ENCODE data around the gene MZT2B. TPM values are rescaled to one million over a fixed set of nuclear protein-coding genes. Genes with fewer than 3 reads are reported as not detected.
"Not testable (repeated sequence)": the region's sequence is repeated elsewhere in the genome, so short reads cannot be mapped to it uniquely, and the experiment has no call there.

Gene MZT2B
- total RNA-seq, 2 donors from 2014 or later, result 161 to 224 TPM

GRCh38 chr2:130180404-130181324, 1.4 kb upstream of the MZT2B start:
- H3K27ac ChIP-seq (ENCODE audit: low read depth, low read length), result peak overlapping the region; percentile 57
- H3K9me3 ChIP-seq (ENCODE audit: control insufficient read depth, low read length); H3K27me3 Mint-ChIP-seq (ENCODE audit: insufficient read depth); H3K27me3 ChIP-seq (ENCODE audit: control insufficient read depth, insufficient read depth, low read length, poor library complexity, severe bottlenecking); H3K4me1 Mint-ChIP-seq; DNase-seq; H3K9me3 Mint-ChIP-seq; H3K4me1 ChIP-seq (ENCODE audit: control insufficient read depth, insufficient read depth, low read length): not testable (repeated sequence)
- H3K36me3 Mint-ChIP-seq (ENCODE audit: low read depth), result peaks cover 18% of the 10 kb centered on the region
- peak overlapping the region; percentile 98 for H3K4me3 ChIP-seq (ENCODE audit: low read length)
- peak overlapping the region; percentile 99 for H3K27ac Mint-ChIP-seq
- H3K9ac ChIP-seq (ENCODE audit: extremely low read depth, low read length, poor library complexity, severe bottlenecking), result peak overlapping the region; percentile 95
- 27 to 38% methylated on average over 24 to 38 of the region's 38 CpGs for WGBS, 2 experiments (ENCODE audit: insufficient coverage in 1 of 2, insufficient read length in 1 of 2)
- peak overlapping the region; percentile 97 for H3K4me3 Mint-ChIP-seq
- peaks cover 21% of the 10 kb centered on the region for H3K36me3 ChIP-seq (ENCODE audit: control insufficient read depth, insufficient read depth, low read length)

GRCh38 chr2:130181325-130181879, 660 bp upstream of the MZT2B start, which contains the start of gene SMPD4:
Gene SMPD4, minus strand, starts transcription at chr2:130181602. Its CDS starts 5,010 bp downstream, at chr2:130176592.
- Mint-ChIP-seq H3K27ac (peak within 1 kb of the TSS; percentile 99), H3K36me3 (ENCODE audit: low read depth) (peaks cover 15% of the 10 kb centered on the region), H3K4me1 (peaks cover 9% of the 10 kb centered on the region), H3K27me3 (ENCODE audit: insufficient read depth) (no peaks in the 10 kb centered on the region), H3K4me3 (peak within 1 kb of the TSS; percentile 97), H3K9me3 (no peaks in the 10 kb centered on the region)
- peak within 1 kb of the TSS; percentile 73 for H3K27ac ChIP-seq (ENCODE audit: low read depth, low read length)
- no peaks in the 10 kb centered on the region for H3K9me3 ChIP-seq (ENCODE audit: control insufficient read depth, low read length)
- H3K27me3 ChIP-seq (ENCODE audit: control insufficient read depth, insufficient read depth, low read length, poor library complexity, severe bottlenecking), result no peaks in the 10 kb centered on the region
- H3K9ac ChIP-seq (ENCODE audit: extremely low read depth, low read length, poor library complexity, severe bottlenecking), result peak within 1 kb of the TSS; percentile 95
- peaks cover 16% of the 10 kb centered on the region for H3K36me3 ChIP-seq (ENCODE audit: control insufficient read depth, insufficient read depth, low read length)
- WGBS, 2 experiments (ENCODE audit: insufficient coverage in 1 of 2, insufficient read length in 1 of 2), result 0% methylated on average over 20 to 55 of the region's 55 CpGs
- peak within 1 kb of the TSS; percentile 98 for H3K4me3 ChIP-seq (ENCODE audit: low read length)
- no peaks in the 10 kb centered on the region for H3K4me1 ChIP-seq (ENCODE audit: control insufficient read depth, insufficient read depth, low read length)
- DNase-seq, result peak; percentile 98
- no peak for TF ChIP-seq CTCF (conservative IDR thresholded peaks at IDR 0.05)

DNA sequence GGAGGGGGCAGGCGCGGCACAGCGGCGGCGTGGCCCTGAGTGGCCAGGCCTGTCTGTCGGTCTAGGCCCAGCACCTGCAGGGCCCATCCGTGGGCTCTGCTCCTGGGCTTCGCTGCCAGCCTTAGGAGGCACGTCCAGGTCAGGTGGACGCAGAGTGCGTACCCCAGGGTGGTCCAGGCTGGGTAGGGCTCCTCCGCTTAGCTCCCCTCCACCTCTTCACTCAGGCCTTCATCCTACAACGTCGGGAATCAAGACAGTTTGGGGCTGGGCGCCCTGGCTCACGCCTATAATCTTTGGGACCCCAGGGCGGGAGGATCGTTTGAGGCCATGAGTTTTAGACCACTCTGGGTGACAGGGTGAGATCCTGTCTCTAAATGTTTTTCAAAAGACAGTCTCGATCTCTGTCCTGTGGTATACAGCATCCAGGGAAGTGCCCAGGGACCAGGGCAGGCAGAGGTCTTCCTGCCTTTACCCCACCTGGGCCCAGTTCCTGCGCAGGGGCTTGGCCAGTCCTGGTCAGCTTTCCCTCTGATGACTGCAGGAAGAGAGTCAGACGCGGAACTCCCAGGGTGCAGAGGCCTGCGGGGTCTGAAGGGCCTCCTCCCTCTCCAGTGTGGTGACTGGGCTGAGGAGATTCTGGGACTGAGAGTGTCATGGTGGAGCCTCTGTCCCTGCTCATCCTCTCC, 907 bp downstream of the MZT2B start:
- not testable (repeated sequence) for H3K4me1 Mint-ChIP-seq; H3K27me3 Mint-ChIP-seq (ENCODE audit: insufficient read depth); H3K27ac ChIP-seq (ENCODE audit: low read depth, low read length); H3K4me1 ChIP-seq (ENCODE audit: control insufficient read depth, insufficient read depth, low read length); H3K27ac Mint-ChIP-seq; DNase-seq; H3K9me3 Mint-ChIP-seq; H3K9me3 ChIP-seq (ENCODE audit: control insufficient read depth, low read length); H3K27me3 ChIP-seq (ENCODE audit: control insufficient read depth, insufficient read depth, low read length, poor library complexity, severe bottlenecking)
- WGBS, 2 experiments (ENCODE audit: insufficient coverage in 1 of 2, insufficient read length in 1 of 2), result 40 to 60% methylated on average over 5 to 23 of the region's 23 CpGs
- H3K36me3 Mint-ChIP-seq (ENCODE audit: low read depth), result peaks cover 13% of the 10 kb centered on the region
- Histone ChIP-seq H3K9ac (ENCODE audit: extremely low read depth, low read length, poor library complexity, severe bottlenecking) (peak overlapping the region; percentile 34), H3K4me3 (ENCODE audit: low read length) (peak overlapping the region; percentile 78), H3K36me3 (ENCODE audit: control insufficient read depth, insufficient read depth, low read length) (peaks cover 11% of the 10 kb centered on the region)
- peak overlapping the region; percentile 97 for H3K4me3 Mint-ChIP-seq
